Stimulated activated CD8-positive, alpha-beta memory T cell treated with anti-CD3 and anti-CD28 coated beads, Interleukin-15, amount 100 ng/mL, for 48 hours (primary cell): ENCODE measurements around the gene REXO1.
A peak's percentile ranks its signal among the peaks of the same experiment; 100 is the strongest.

Experiments used
- DNase-seq, 2 donors: peaks; one replicate each; pipeline ENCODE4 v3.0.0-alpha.2; 2020; ENCODE audit warnings: low read depth in 2 of 2

Gene REXO1

GRCh38 chr19:1829958-1830357, 18.3 kb downstream of the REXO1 start:
- DNase-seq = no peak

GRCh38 chr19:1828279-1829238, 19.7 kb downstream of the REXO1 start:
- no peak for DNase-seq

- DNase-seq = no peak
Observed at GRCh38 chr19:1827566-1828278, 20.6 kb downstream of the REXO1 start.

GRCh38 chr19:1826557-1827521, 21.4 kb downstream of the REXO1 start:
- DNase-seq = no peak

- peak; percentile 44 to 50 for DNase-seq
Observed at GRCh38 chr19:1825909-1826556, 22.2 kb downstream of the REXO1 start.

GRCh38 chr19:1824252-1824622, 24.0 kb downstream of the REXO1 start:
- no peak for DNase-seq

- no peak for DNase-seq
Observed at GRCh38 chr19:1823539-1824251, 24.6 kb downstream of the REXO1 start.

- DNase-seq = no peak
Observed at GRCh38 chr19:1823020-1823419, 25.3 kb downstream of the REXO1 start.

GRCh38 chr19:1822210-1822609, 26.1 kb downstream of the REXO1 start:
- DNase-seq = no peak

- DNase-seq = no peak
Observed at GRCh38 chr19:1819341-1820255, 28.7 kb downstream of the REXO1 start.

- no peak for DNase-seq
Observed at GRCh38 chr19:1818549-1819195, 29.6 kb downstream of the REXO1 start.

GRCh38 chr19:1817553-1818179, 30.6 kb downstream of the REXO1 start:
- DNase-seq = no peak

GRCh38 chr19:1816530-1817298, 31.6 kb downstream of the REXO1 start:
- DNase-seq = no peak

GRCh38 chr19:1815605-1816529, 32.4 kb downstream of the REXO1 start:
- no peak for DNase-seq

GRCh38 chr19:1814833-1815604, 33.3 kb downstream of the REXO1 start:
- DNase-seq = no peak

GRCh38 chr19:1814391-1814790, 33.9 kb downstream of the REXO1 start:
- DNase-seq = no peak
